ENCODE measurements around the gene TTLL13.

TTLL13 gene

GRCh38 chr15:90228960-90229359 lies 20.4 kb upstream of the TTLL13 start:
- no peaks in the 10 kb centered on the region for H3K9me3 ChIP-seq (ENCODE audit: control insufficient read depth in 2 of 2, low read length in 2 of 2)
- H3K27ac ChIP-seq (ENCODE audit: low read length), result peak overlapping the region; percentile 76
- H3K4me3 ChIP-seq (ENCODE audit: low read length in 2 of 2), result peak overlapping the region in 1 of 2 donors; percentile 29
- no peaks in the 10 kb centered on the region for H3K27me3 ChIP-seq (ENCODE audit: control insufficient read depth in 1 of 2, insufficient read depth in 2 of 2, low read length in 2 of 2)
- H3K36me3 ChIP-seq (ENCODE audit: control insufficient read depth in 2 of 2, insufficient read depth in 2 of 2, low read length in 2 of 2), result peaks cover 50 to 57% of the 10 kb centered on the region in 2 donors
- no peak overlapping the region for H3K9ac ChIP-seq (ENCODE audit: low read length in 2 of 2)
- peaks cover 54% of the 10 kb centered on the region for H3K4me1 ChIP-seq (ENCODE audit: control insufficient read depth, insufficient read depth, low read length)

- H3K27me3 ChIP-seq (ENCODE audit: control insufficient read depth in 1 of 2, insufficient read depth in 2 of 2, low read length in 2 of 2), result no peaks in the 10 kb centered on the region
- peak overlapping the region; percentile 76 for H3K27ac ChIP-seq (ENCODE audit: low read length)
- peaks cover 63% of the 10 kb centered on the region for H3K4me1 ChIP-seq (ENCODE audit: control insufficient read depth, insufficient read depth, low read length)
- no peak overlapping the region for H3K9ac ChIP-seq (ENCODE audit: low read length in 2 of 2)
- H3K9me3 ChIP-seq (ENCODE audit: control insufficient read depth in 2 of 2, low read length in 2 of 2), result no peaks in the 10 kb centered on the region
- H3K36me3 ChIP-seq (ENCODE audit: control insufficient read depth in 2 of 2, insufficient read depth in 2 of 2, low read length in 2 of 2), result peaks cover 39 to 46% of the 10 kb centered on the region in 2 donors
- peak overlapping the region in 1 of 2 donors; percentile 22 for H3K4me3 ChIP-seq (ENCODE audit: low read length in 2 of 2)
Observed at GRCh38 chr15:90230071-90230494, 19.3 kb upstream of the TTLL13 start.

- H3K27me3 ChIP-seq (ENCODE audit: control insufficient read depth in 1 of 2, insufficient read depth in 2 of 2, low read length in 2 of 2), result no peaks in the 10 kb centered on the region
- no peaks in the 10 kb centered on the region for H3K9me3 ChIP-seq (ENCODE audit: control insufficient read depth in 2 of 2, low read length in 2 of 2)
- no peak overlapping the region for H3K4me3 ChIP-seq (ENCODE audit: low read length in 2 of 2)
- peaks cover 34 to 41% of the 10 kb centered on the region in 2 donors for H3K36me3 ChIP-seq (ENCODE audit: control insufficient read depth in 2 of 2, insufficient read depth in 2 of 2, low read length in 2 of 2)
- H3K27ac ChIP-seq (ENCODE audit: low read length), result peak overlapping the region; percentile 76
- peaks cover 63% of the 10 kb centered on the region for H3K4me1 ChIP-seq (ENCODE audit: control insufficient read depth, insufficient read depth, low read length)
- peak overlapping the region in 1 of 2 donors; percentile 13 for H3K9ac ChIP-seq (ENCODE audit: low read length in 2 of 2)
Observed at GRCh38 chr15:90230610-90231009, 18.7 kb upstream of the TTLL13 start.

- H3K27me3 ChIP-seq (ENCODE audit: control insufficient read depth in 1 of 2, insufficient read depth in 2 of 2, low read length in 2 of 2), result no peaks in the 10 kb centered on the region
- no peak overlapping the region for H3K4me3 ChIP-seq (ENCODE audit: low read length in 2 of 2)
- H3K9me3 ChIP-seq (ENCODE audit: control insufficient read depth in 2 of 2, low read length in 2 of 2), result no peaks in the 10 kb centered on the region
- peaks cover 63% of the 10 kb centered on the region for H3K4me1 ChIP-seq (ENCODE audit: control insufficient read depth, insufficient read depth, low read length)
- H3K36me3 ChIP-seq (ENCODE audit: control insufficient read depth in 2 of 2, insufficient read depth in 2 of 2, low read length in 2 of 2), result peaks cover 30 to 33% of the 10 kb centered on the region in 2 donors
- H3K9ac ChIP-seq (ENCODE audit: low read length in 2 of 2), result peak overlapping the region in 1 of 2 donors; percentile 3
- peak overlapping the region; percentile 76 for H3K27ac ChIP-seq (ENCODE audit: low read length)
Observed at GRCh38 chr15:90231028-90232017, 18.0 kb upstream of the TTLL13 start.

- Histone ChIP-seq H3K27ac (ENCODE audit: low read length) (no peak overlapping the region), H3K4me3 (ENCODE audit: low read length in 2 of 2) (peak overlapping the region in 1 of 2 donors; percentile 35), H3K27me3 (ENCODE audit: control insufficient read depth in 1 of 2, insufficient read depth in 2 of 2, low read length in 2 of 2) (no peaks in the 10 kb centered on the region), H3K36me3 (ENCODE audit: control insufficient read depth in 2 of 2, insufficient read depth in 2 of 2, low read length in 2 of 2) (peaks cover 29 to 30% of the 10 kb centered on the region in 2 donors), H3K4me1 (ENCODE audit: control insufficient read depth, insufficient read depth, low read length) (peaks cover 63% of the 10 kb centered on the region), H3K9ac (ENCODE audit: low read length in 2 of 2) (peak overlapping the region; percentile 3 to 29), H3K9me3 (ENCODE audit: control insufficient read depth in 2 of 2, low read length in 2 of 2) (no peaks in the 10 kb centered on the region)
Observed at GRCh38 chr15:90232196-90232595, 17.2 kb upstream of the TTLL13 start.

- Histone ChIP-seq H3K4me1 (ENCODE audit: control insufficient read depth, insufficient read depth, low read length) (peaks cover 61% of the 10 kb centered on the region), H3K27ac (ENCODE audit: low read length) (peak overlapping the region; percentile 82)
Observed at GRCh38 chr15:90232941-90233386, 16.4 kb upstream of the TTLL13 start.

GRCh38 chr15:90233387-90234095 lies 15.8 kb upstream of the TTLL13 start, which contains the start of gene CIB1:
CIB1 (minus strand) TSS chr15:90233941; CDS start chr15:90233885, 56 bp downstream.
- H3K36me3 ChIP-seq (ENCODE audit: control insufficient read depth in 2 of 2, insufficient read depth in 2 of 2, low read length in 2 of 2), result peaks cover 20 to 27% of the 10 kb centered on the region in 2 donors
- no peaks in the 10 kb centered on the region for H3K27me3 ChIP-seq (ENCODE audit: control insufficient read depth in 1 of 2, insufficient read depth in 2 of 2, low read length in 2 of 2)
- peaks cover 55% of the 10 kb centered on the region for H3K4me1 ChIP-seq (ENCODE audit: control insufficient read depth, insufficient read depth, low read length)
- no peaks in the 10 kb centered on the region for H3K9me3 ChIP-seq (ENCODE audit: control insufficient read depth in 2 of 2, low read length in 2 of 2)
- H3K4me3 ChIP-seq (ENCODE audit: low read length in 2 of 2), result peak within 1 kb of the TSS; percentile 81 to 91
- peak within 1 kb of the TSS; percentile 83 for H3K27ac ChIP-seq (ENCODE audit: low read length)
- H3K9ac ChIP-seq (ENCODE audit: low read length in 2 of 2), result peak within 1 kb of the TSS; percentile 71 to 78

More at GRCh38 chr15:90232941-90233386, 16.4 kb upstream of the TTLL13 start:
- H3K36me3 ChIP-seq (ENCODE audit: control insufficient read depth in 2 of 2, insufficient read depth in 2 of 2, low read length in 2 of 2), result peaks cover 23 to 24% of the 10 kb centered on the region in 2 donors
- H3K9ac ChIP-seq (ENCODE audit: low read length in 2 of 2), result peak overlapping the region; percentile 71 to 74
- H3K27me3 ChIP-seq (ENCODE audit: control insufficient read depth in 1 of 2, insufficient read depth in 2 of 2, low read length in 2 of 2), result no peaks in the 10 kb centered on the region
- H3K9me3 ChIP-seq (ENCODE audit: control insufficient read depth in 2 of 2, low read length in 2 of 2), result no peaks in the 10 kb centered on the region
- peak overlapping the region; percentile 81 to 91 for H3K4me3 ChIP-seq (ENCODE audit: low read length in 2 of 2)

GRCh38 chr15:90234096-90234988 lies 15.0 kb upstream of the TTLL13 start, which contains the start of gene GDPGP1:
GDPGP1 (plus strand) TSS chr15:90234209; CDS start chr15:90240909, 6,700 bp downstream.
- peaks cover 47% of the 10 kb centered on the region for H3K4me1 ChIP-seq (ENCODE audit: control insufficient read depth, insufficient read depth, low read length)
- H3K27me3 ChIP-seq (ENCODE audit: control insufficient read depth in 1 of 2, insufficient read depth in 2 of 2, low read length in 2 of 2), result no peaks in the 10 kb centered on the region
- peak within 1 kb of the TSS; percentile 83 for H3K27ac ChIP-seq (ENCODE audit: low read length)
- peaks cover 17 to 21% of the 10 kb centered on the region in 2 donors for H3K36me3 ChIP-seq (ENCODE audit: control insufficient read depth in 2 of 2, insufficient read depth in 2 of 2, low read length in 2 of 2)
- peak within 1 kb of the TSS; percentile 71 to 78 for H3K9ac ChIP-seq (ENCODE audit: low read length in 2 of 2)
- no peaks in the 10 kb centered on the region for H3K9me3 ChIP-seq (ENCODE audit: control insufficient read depth in 2 of 2, low read length in 2 of 2)
- H3K4me3 ChIP-seq (ENCODE audit: low read length in 2 of 2), result peak within 1 kb of the TSS; percentile 81 to 91

GRCh38 chr15:90239371-90239770 lies 10.0 kb upstream of the TTLL13 start:
- H3K9ac ChIP-seq (ENCODE audit: low read length in 2 of 2), result no peak overlapping the region
- H3K4me3 ChIP-seq (ENCODE audit: low read length in 2 of 2), result no peak overlapping the region
- H3K27ac ChIP-seq (ENCODE audit: low read length), result no peak overlapping the region
- peaks cover 6 to 20% of the 10 kb centered on the region in 2 donors for H3K36me3 ChIP-seq (ENCODE audit: control insufficient read depth in 2 of 2, insufficient read depth in 2 of 2, low read length in 2 of 2)
- H3K4me1 ChIP-seq (ENCODE audit: control insufficient read depth, insufficient read depth, low read length), result peaks cover 7% of the 10 kb centered on the region
- no peaks in the 10 kb centered on the region for H3K9me3 ChIP-seq (ENCODE audit: control insufficient read depth in 2 of 2, low read length in 2 of 2)
- no peaks in the 10 kb centered on the region for H3K27me3 ChIP-seq (ENCODE audit: control insufficient read depth in 1 of 2, insufficient read depth in 2 of 2, low read length in 2 of 2)

All from stomach smooth muscle (tissue), 2 donors.